ENCODE measurements around the gene SLC23A2. TPM values are rescaled to one million over a fixed set of nuclear protein-coding genes. Genes with fewer than 3 reads are reported as not detected.

The SLC23A2 gene
- total RNA-seq, 6 experiments from 2014 or later: 23.4 to 41.1 (median 30.5) TPM

- no CpG with 5 or more reads among the region's 2 CpGs for WGBS (ENCODE audit: insufficient coverage, low coverage, low lambda C conversion rate, missing lambda C conversion rate)
- Histone ChIP-seq H3K9me3 (no peaks in the 10 kb centered on the region), H3K4me3 (no peak overlapping the region), H3K27ac (peak overlapping the region in 1 of 3 donors; percentile 78), H3K4me1 (peaks cover 0 to 14% (median 0%) of the 10 kb centered on the region in 4 donors), H3K27me3 (no peaks in the 10 kb centered on the region), H3K36me3 (peaks cover 5 to 40% (median 12%) of the 10 kb centered on the region in 4 donors)
- TF ChIP-seq, protein P1, sequence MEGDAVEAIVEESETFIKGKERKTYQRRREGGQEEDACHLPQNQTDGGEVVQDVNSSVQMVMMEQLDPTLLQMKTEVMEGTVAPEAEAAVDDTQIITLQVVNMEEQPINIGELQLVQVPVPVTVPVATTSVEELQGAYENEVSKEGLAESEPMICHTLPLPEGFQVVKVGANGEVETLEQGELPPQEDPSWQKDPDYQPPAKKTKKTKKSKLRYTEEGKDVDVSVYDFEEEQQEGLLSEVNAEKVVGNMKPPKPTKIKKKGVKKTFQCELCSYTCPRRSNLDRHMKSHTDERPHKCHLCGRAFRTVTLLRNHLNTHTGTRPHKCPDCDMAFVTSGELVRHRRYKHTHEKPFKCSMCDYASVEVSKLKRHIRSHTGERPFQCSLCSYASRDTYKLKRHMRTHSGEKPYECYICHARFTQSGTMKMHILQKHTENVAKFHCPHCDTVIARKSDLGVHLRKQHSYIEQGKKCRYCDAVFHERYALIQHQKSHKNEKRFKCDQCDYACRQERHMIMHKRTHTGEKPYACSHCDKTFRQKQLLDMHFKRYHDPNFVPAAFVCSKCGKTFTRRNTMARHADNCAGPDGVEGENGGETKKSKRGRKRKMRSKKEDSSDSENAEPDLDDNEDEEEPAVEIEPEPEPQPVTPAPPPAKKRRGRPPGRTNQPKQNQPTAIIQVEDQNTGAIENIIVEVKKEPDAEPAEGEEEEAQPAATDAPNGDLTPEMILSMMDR (IDR thresholded peaks at IDR 0.05): peak in 2 of 4 donors; percentile 14 to 52
- no peak for TF ChIP-seq POLR2A (IDR thresholded peaks at IDR 0.05)
- peak in 2 of 3 donors; percentile 80 to 88 for DNase-seq
- intact Hi-C loops (cut with DNase I): no loop called here
- peak in 3 of 4 donors; percentile 19 to 93 (median 66) for ATAC-seq
Measured at GRCh38 chr20:4866429-4866828, 134.9 kb downstream of the SLC23A2 start.

DNA sequence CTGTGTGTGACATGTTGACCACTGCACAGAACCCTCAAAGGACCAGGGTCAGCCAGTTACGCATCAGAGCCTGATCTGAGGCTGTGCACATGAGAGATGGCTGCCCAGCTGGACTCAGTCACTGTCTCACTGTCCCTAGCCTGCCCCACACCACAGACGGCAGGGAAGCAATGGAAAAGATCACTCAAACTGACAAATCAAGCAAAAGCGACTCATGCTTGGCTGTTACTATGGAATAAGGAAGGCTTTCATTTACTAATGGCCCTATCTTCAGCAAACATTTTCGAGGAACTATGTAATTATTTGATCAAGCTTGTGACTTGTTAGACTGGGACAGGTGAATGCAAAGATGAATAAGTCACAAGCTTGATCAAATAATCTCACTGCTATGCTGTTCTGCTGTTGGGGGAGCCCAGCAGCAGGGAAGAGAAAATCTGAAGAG is 137.0 kb downstream of the SLC23A2 start:
- no peak for DNase-seq
- H3K36me3 ChIP-seq: peaks cover 8 to 57% (median 14%) of the 10 kb centered on the region in 4 donors

DNA sequence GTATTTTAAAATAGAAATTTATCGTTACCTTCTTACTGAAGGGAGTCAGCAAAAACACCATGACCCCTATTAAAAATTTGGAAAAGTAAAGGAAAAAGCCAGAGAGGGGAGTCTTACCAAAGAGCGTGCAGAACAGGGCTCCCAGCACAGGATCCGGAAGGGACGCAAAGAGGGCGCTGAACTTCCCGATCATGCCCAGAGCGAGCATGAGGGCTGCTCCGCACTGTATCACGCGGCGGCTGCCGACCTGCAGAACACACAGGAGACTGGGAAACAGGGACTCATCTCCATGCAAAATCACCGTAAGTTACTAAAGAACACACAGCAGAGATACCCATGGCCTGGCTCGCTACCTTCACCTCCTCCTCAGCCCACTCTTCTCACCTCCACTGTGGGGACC is 138.6 kb downstream of the SLC23A2 start:
- no peak overlapping the region for H3K27ac ChIP-seq
- H3K4me1 ChIP-seq: peaks cover 0 to 14% (median 0%) of the 10 kb centered on the region in 4 donors
- intact Hi-C loops (cut with DNase I): no loop called here
- no peaks in the 10 kb centered on the region for H3K27me3 ChIP-seq
- 95% methylated on average over 12 of the region's 14 CpGs for WGBS (ENCODE audit: insufficient coverage, low coverage, low lambda C conversion rate, missing lambda C conversion rate)
- no peaks in the 10 kb centered on the region for H3K9me3 ChIP-seq
- H3K36me3 ChIP-seq: peaks cover 7 to 73% (median 15%) of the 10 kb centered on the region in 4 donors
- H3K4me3 ChIP-seq: no peak overlapping the region
- ATAC-seq (no peak), DNase-seq (no peak)
- TF ChIP-seq, protein P1 (IDR thresholded peaks at IDR 0.05): no peak
- no peak for TF ChIP-seq POLR2A (IDR thresholded peaks at IDR 0.05)

More for the DNA sequence above, 137.0 kb downstream of the SLC23A2 start:
- ATAC-seq: no peak
- TF ChIP-seq, protein P1 (IDR thresholded peaks at IDR 0.05): no peak
- no peak for TF ChIP-seq POLR2A (IDR thresholded peaks at IDR 0.05)
- Histone ChIP-seq H3K27ac (no peak overlapping the region), H3K9me3 (no peaks in the 10 kb centered on the region), H3K27me3 (no peaks in the 10 kb centered on the region), H3K4me1 (peaks cover 0 to 14% (median 0%) of the 10 kb centered on the region in 4 donors), H3K4me3 (no peak overlapping the region)
- 78% methylated on average over 4 of the region's 4 CpGs for WGBS (ENCODE audit: insufficient coverage, low coverage, low lambda C conversion rate, missing lambda C conversion rate)
- intact Hi-C loops (cut with DNase I): no loop called here

GRCh38 chr20:4861961-4862360 is 139.3 kb downstream of the SLC23A2 start:
- ATAC-seq (no peak), DNase-seq (no peak)
- TF ChIP-seq, protein P1 (IDR thresholded peaks at IDR 0.05): no peak
- TF ChIP-seq POLR2A (IDR thresholded peaks at IDR 0.05): no peak
- peaks cover 0 to 11% (median 0%) of the 10 kb centered on the region in 4 donors for H3K4me1 ChIP-seq
- H3K27ac ChIP-seq: no peak overlapping the region
- H3K27me3 ChIP-seq: no peaks in the 10 kb centered on the region
- 86% methylated on average over 10 of the region's 11 CpGs for WGBS (ENCODE audit: insufficient coverage, low coverage, low lambda C conversion rate, missing lambda C conversion rate)
- intact Hi-C loops (cut with DNase I): no loop called here
- H3K36me3 ChIP-seq: peaks cover 7 to 78% (median 15%) of the 10 kb centered on the region in 4 donors
- no peaks in the 10 kb centered on the region for H3K9me3 ChIP-seq
- H3K4me3 ChIP-seq: no peak overlapping the region
